GM12878 (cell line): ENCODE measurements around the gene CTXND1. TPM values are rescaled to one million over a fixed set of nuclear protein-coding genes. Genes with fewer than 3 reads are reported as not detected.

Source experiments
- ATAC-seq: fragments of 200-7000 bp; cut with Tn5 transposase; 3 replicates; pipeline ENCODE4 v1.9.1; 2020; ENCODE audit warnings: mild to moderate bottlenecking, moderate library complexity
- BruUV-seq: library from RNA; stranded (reverse); fragments of 400-500 nt; replicated peaks from 2 replicates; lab custom pipeline; 2021; lab: Mats Ljungman, UMichigan
- CTCF ChIA-PET: fragments of 300-600 bp; sonication (Branson Sonifier 250); formaldehyde crosslinking; extraction: SDS; loops from one replicate; lab custom pipeline; 2021; ENCODE audit warnings: inconsistent platforms; lab: Yijun Ruan, JAX
- POLR2A ChIA-PET: fragments of 350-600 bp; formaldehyde crosslinking; extraction: SDS; loops from one replicate; lab custom pipeline; 2021; ENCODE audit warnings: inconsistent platforms; lab: Charles Lee
- RAD21 ChIA-PET: fragments of 300-600 bp; sonication (Branson Sonifier 250); formaldehyde crosslinking; loops from one replicate; lab custom pipeline; 2023; ENCODE audit warnings: antibody characterized with exemption; ENCODE audit not compliant: unreplicated experiment; lab: Charles Lee
- SMC1A ChIA-PET: fragments of 300-600 bp; sonication (Branson Sonifier 250); formaldehyde crosslinking; loops from one replicate; lab custom pipeline; 2023; ENCODE audit not compliant: unreplicated experiment, uncharacterized antibody; lab: Charles Lee
- DNase-seq: peaks from one replicate; pipeline ENCODE4 v3.0.0-alpha.2; 2011; ENCODE audit warnings: low read depth, low spot score
- FAIRE-seq: peaks from 3 replicates; lab custom pipeline; 2011; peaks lifted over from hg19 to GRCh38; lab: Jason Lieb, UNC
- H2AFZ ChIP-seq: 2 replicates; pipeline ENCODE4 v1.6.0; 2011; ENCODE audit warnings: low read depth, low read length, control low read depth; ENCODE audit not compliant: control insufficient read depth
- H3K27ac ChIP-seq: 2 replicates; pipeline ENCODE4 v1.5.1; 2011; ENCODE audit warnings: control low read depth; ENCODE audit not compliant: control insufficient read depth, insufficient read depth
- H3K27me3 ChIP-seq, 2 experiments: replicated peaks in 1 of 2; 2 replicates each; pipeline versions ENCODE4 v1.6.0 to v1.6.1; 2011; ENCODE audit warnings: low read length in 1 of 2; ENCODE audit not compliant: control insufficient read depth in 2 of 2, insufficient read depth in 2 of 2
- H3K36me3 ChIP-seq, 2 experiments: 2 replicates each; pipeline ENCODE4 v1.5.1; 2011; ENCODE audit warnings: low read length in 1 of 2; ENCODE audit not compliant: control insufficient read depth in 2 of 2, insufficient read depth in 2 of 2
- H3K4me1 ChIP-seq: 2 replicates; pipeline ENCODE4 v1.6.1; 2011; ENCODE audit warnings: mild to moderate bottlenecking, low read length, moderate library complexity, mixed read lengths; ENCODE audit not compliant: control insufficient read depth, insufficient read depth
- H3K4me2 ChIP-seq: 2 replicates; pipeline ENCODE4 v1.6.0; 2011; ENCODE audit warnings: control low read depth; ENCODE audit not compliant: control insufficient read depth, insufficient read depth
- H3K4me3 ChIP-seq: fragments of 200-600 bp; sonication (generic); 2 replicates; pipeline ENCODE4 v1.5.1; 2016
- H3K79me2 ChIP-seq: 2 replicates; pipeline ENCODE4 v1.6.0; 2011; ENCODE audit warnings: low read length; ENCODE audit not compliant: control insufficient read depth, insufficient read depth
- H3K9ac ChIP-seq: 2 replicates; pipeline ENCODE4 v1.8.0; 2011; ENCODE audit warnings: low read length, control low read depth, mixed read lengths; ENCODE audit not compliant: control insufficient read depth, insufficient read depth
- H3K9me3 ChIP-seq: replicated peaks from 3 replicates; pipeline ENCODE4 v1.5.1; 2011; ENCODE audit warnings: mild to moderate bottlenecking, low read length; ENCODE audit not compliant: control insufficient read depth, insufficient read depth
- H4K20me1 ChIP-seq: 2 replicates; pipeline ENCODE4 v1.6.0; 2011; ENCODE audit not compliant: control insufficient read depth, insufficient read depth
- EP300 ChIP-seq, 2 experiments: fragments of 150-350 bp in 1 of 2; IDR thresholded peaks; 2 replicates each; pipeline ENCODE4 v1.6.1; 2011 to 2012; ENCODE audit warnings: low read depth in 2 of 2, low read length in 2 of 2, borderline replicate concordance in 1 of 2, improper control_type of control experiment in 1 of 2, inconsistent platforms in 1 of 2; ENCODE audit not compliant: control insufficient read depth in 1 of 2
- ESRRA ChIP-seq: IDR thresholded peaks from 2 replicates; pipeline ENCODE4 v1.6.1; 2012; ENCODE audit warnings: mild to moderate bottlenecking, low read length, improper control_type of control experiment
- ETV6 ChIP-seq, 2 experiments: fragments of 450-650 bp in 1 of 2; IDR thresholded peaks in 1 of 2; conservative IDR thresholded peaks in 1 of 2; 2 replicates each; pipeline ENCODE4 v1.6.1; 2014; ENCODE audit warnings: antibody characterized with exemption in 1 of 2, borderline replicate concordance in 1 of 2, low read depth in 1 of 2, mild to moderate bottlenecking in 1 of 2, moderate library complexity in 1 of 2
- NBN ChIP-seq: fragments of 450-650 bp; IDR thresholded peaks from 2 replicates; pipeline ENCODE4 v1.6.1; 2016
- NR2C1 ChIP-seq: fragments of 450-650 bp; IDR thresholded peaks from 2 replicates; pipeline ENCODE4 v1.6.1; 2017; ENCODE audit warnings: antibody characterized with exemption, mild to moderate bottlenecking, moderate library complexity
- NRF1 ChIP-seq: conservative IDR thresholded peaks from 2 replicates; pipeline ENCODE4 v1.6.1; 2011; ENCODE audit warnings: mild to moderate bottlenecking, low read depth, low read length, improper control_type of control experiment
- POLR2A ChIP-seq: IDR thresholded peaks from 2 replicates; pipeline ENCODE4 v1.6.1; 2011; ENCODE audit warnings: low read depth, mild to moderate bottlenecking, low read length
- POU2F2 ChIP-seq: IDR thresholded peaks from 3 replicates; pipeline ENCODE4 v1.6.1; 2011; ENCODE audit warnings: low read depth, mild to moderate bottlenecking, low read length, borderline replicate concordance
- RAD51 ChIP-seq: fragments of 450-650 bp; IDR thresholded peaks from 2 replicates; pipeline ENCODE4 v1.6.1; 2016; ENCODE audit warnings: moderate library complexity, mild to moderate bottlenecking, inconsistent platforms
- RCOR1 ChIP-seq: conservative IDR thresholded peaks from 2 replicates; pipeline ENCODE4 v1.6.1; 2012; ENCODE audit warnings: low read depth, low read length, improper control_type of control experiment
- RELA ChIP-seq: fragments of 450-650 bp; IDR thresholded peaks from 2 replicates; pipeline ENCODE4 v1.8.0; 2014; ENCODE audit warnings: borderline replicate concordance; ENCODE audit not compliant: partially characterized antibody
- SIX5 ChIP-seq: IDR thresholded peaks from 2 replicates; pipeline ENCODE4 v1.6.1; 2011; ENCODE audit warnings: mild to moderate bottlenecking, low read depth, low read length, moderate library complexity; ENCODE audit not compliant: severe bottlenecking
- SMAD5 ChIP-seq: IDR thresholded peaks from 2 replicates; pipeline ENCODE4 v1.6.1; 2016; ENCODE audit warnings: antibody characterized with exemption, low read depth
- TCF12 ChIP-seq: IDR thresholded peaks from 2 replicates; pipeline ENCODE4 v1.6.1; 2011; ENCODE audit warnings: low read depth, mild to moderate bottlenecking, low read length
- ZNF384 ChIP-seq: IDR thresholded peaks from 2 replicates; pipeline ENCODE4 v1.6.1; 2012; ENCODE audit warnings: low read depth, mild to moderate bottlenecking, low read length, improper control_type of control experiment, borderline replicate concordance
- WGBS: methylation state at CpG from one replicate; pipeline ENCODE4 v1.1.6; 2016; ENCODE audit warnings: low lambda C conversion rate; ENCODE audit not compliant: insufficient replicate concordance, insufficient coverage; ENCODE audit errors: missing lambda C conversion rate; 5-methylcytosine and 5-hydroxymethylcytosine counted together
- in situ Hi-C: fragments of 300-500 bp; cut with MboI; formaldehyde crosslinking; loops from 9 replicates; pipeline ENCODE4 v1.14.3; 2018; ENCODE audit warnings: mixed read lengths
- intact Hi-C: fragments of 100-400 bp; cut with micrococcal nuclease; formaldehyde crosslinking; loops from one replicate; pipeline ENCODE4 v1.14.2; 2022; ENCODE audit not compliant: unreplicated experiment
- polyA plus RNA-seq, 11 experiments: library from polyadenylated mRNA; depleted of rRNA in 4 of 11; unstranded in 6 of 11; stranded (reverse) in 5 of 11; fragments of >200 nt; fragmentation: Nextera tagmentation in 4 of 11; fragmentation: Illumina TruSeq in 1 of 11; extraction: Ambion mirVana in 4 of 11; extraction: Trizol in 1 of 11; gene quantifications; 1 replicate in 1 of 11; 2 replicates in 10 of 11; pipeline versions ENCODE4 v1.2.1 to v1.2.3, GENCODE V29; 2011 to 2016; ENCODE audit warnings: inconsistent platforms in 2 of 11, missing spikeins in 2 of 11, low read depth in 1 of 11
- total RNA-seq, 4 experiments: library from RNA; depleted of rRNA in 3 of 4; stranded (reverse); fragments of >200 nt in 3 of 4; fragmentation: Illumina TruSeq in 1 of 4; extraction: Trizol in 1 of 4; gene quantifications; 2 replicates each; pipeline versions ENCODE4 v1.2.1 to v1.2.3, GENCODE V29; 2013 to 2021
- TF ChIP-seq, protein P1 (sequence below): fragments of 450-650 bp; formaldehyde crosslinking; IDR thresholded peaks from 2 replicates; pipeline ENCODE4 v1.4.0; 2022; ENCODE audit warnings: mild to moderate bottlenecking, moderate library complexity
- TF ChIP-seq, protein P2 (sequence below): IDR thresholded peaks from 2 replicates; pipeline ENCODE4 v1.6.1; 2011; ENCODE audit warnings: borderline replicate concordance, low read depth, mild to moderate bottlenecking, moderate library complexity, low read length; ENCODE audit not compliant: insufficient read depth, poor library complexity, severe bottlenecking

CTXND1 gene
- total and polyA plus RNA-seq, 10 of the 15 experiments (the other 5 are each of a cell fraction or from before 2014, with no cell fraction given): under 0.01 to 0.03 (median 0.02) TPM; not detected in 7

DNA sequence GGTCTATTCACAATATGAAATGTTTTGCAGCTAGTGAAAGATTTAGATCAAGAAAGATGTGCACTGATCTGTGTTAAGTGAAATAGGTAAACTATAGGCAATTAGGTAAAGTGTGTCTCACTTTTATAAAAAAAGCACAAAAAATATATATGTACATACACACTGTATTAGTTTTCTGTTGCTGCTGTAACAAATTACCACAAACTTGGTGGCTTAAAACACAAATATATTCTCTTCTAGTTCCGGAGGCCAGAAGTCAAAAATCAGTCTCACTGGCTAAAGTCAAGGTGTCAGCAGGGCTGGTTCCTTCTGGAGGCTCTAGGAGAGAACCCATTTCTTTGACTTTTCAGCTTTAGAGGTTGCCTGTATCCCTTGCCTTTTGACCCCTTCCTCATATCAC, 88.1 kb downstream of the CTXND1 start:
- no peaks in the 10 kb centered on the region for H3K79me2 ChIP-seq
- H4K20me1 ChIP-seq: no peaks in the 10 kb centered on the region
- in situ Hi-C loops: no loop called here
- TF ChIP-seq, protein P1, sequence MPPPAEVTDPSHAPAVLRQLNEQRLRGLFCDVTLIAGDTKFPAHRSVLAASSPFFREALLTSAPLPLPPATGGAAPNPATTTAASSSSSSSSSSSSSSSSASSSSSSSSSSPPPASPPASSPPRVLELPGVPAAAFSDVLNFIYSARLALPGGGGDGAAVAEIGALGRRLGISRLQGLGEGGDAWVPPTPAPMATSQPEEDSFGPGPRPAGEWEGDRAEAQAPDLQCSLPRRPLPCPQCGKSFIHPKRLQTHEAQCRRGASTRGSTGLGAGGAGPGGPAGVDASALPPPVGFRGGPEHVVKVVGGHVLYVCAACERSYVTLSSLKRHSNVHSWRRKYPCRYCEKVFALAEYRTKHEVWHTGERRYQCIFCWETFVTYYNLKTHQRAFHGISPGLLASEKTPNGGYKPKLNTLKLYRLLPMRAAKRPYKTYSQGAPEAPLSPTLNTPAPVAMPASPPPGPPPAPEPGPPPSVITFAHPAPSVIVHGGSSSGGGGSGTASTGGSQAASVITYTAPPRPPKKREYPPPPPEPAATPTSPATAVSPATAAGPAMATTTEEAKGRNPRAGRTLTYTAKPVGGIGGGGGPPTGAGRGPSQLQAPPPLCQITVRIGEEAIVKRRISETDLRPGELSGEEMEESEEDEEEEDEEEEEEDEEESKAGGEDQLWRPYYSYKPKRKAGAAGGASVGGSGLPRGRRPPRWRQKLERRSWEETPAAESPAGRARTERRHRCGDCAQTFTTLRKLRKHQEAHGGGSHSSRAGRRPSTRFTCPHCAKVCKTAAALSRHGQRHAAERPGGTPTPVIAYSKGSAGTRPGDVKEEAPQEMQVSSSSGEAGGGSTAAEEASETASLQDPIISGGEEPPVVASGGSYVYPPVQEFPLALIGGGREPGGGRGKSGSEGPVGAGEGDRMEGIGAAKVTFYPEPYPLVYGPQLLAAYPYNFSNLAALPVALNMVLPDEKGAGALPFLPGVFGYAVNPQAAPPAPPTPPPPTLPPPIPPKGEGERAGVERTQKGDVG (CRISPR knock-in tag): no peak
- TF ChIP-seq, protein P2, sequence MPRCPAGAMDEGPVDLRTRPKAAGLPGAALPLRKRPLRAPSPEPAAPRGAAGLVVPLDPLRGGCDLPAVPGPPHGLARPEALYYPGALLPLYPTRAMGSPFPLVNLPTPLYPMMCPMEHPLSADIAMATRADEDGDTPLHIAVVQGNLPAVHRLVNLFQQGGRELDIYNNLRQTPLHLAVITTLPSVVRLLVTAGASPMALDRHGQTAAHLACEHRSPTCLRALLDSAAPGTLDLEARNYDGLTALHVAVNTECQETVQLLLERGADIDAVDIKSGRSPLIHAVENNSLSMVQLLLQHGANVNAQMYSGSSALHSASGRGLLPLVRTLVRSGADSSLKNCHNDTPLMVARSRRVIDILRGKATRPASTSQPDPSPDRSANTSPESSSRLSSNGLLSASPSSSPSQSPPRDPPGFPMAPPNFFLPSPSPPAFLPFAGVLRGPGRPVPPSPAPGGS: no peak
- TF ChIP-seq RAD51: no peak
- no peak for TF ChIP-seq RELA
- TF ChIP-seq NRF1: no peak
- no peak for TF ChIP-seq ESRRA
- TF ChIP-seq NBN: no peak
- no peak for TF ChIP-seq POLR2A
- no peak for TF ChIP-seq EP300 (IDR thresholded peaks at IDR 0.05; ENCODE audit: borderline replicate concordance in 1 of 2, control insufficient read depth in 1 of 2, low read depth in 2 of 2, low read length in 2 of 2)
- TF ChIP-seq NR2C1: no peak
- no peak for TF ChIP-seq ZNF384
- no peak for TF ChIP-seq SMAD5
- no peak for TF ChIP-seq TCF12
- no peak for TF ChIP-seq POU2F2
- TF ChIP-seq ETV6 (conservative IDR thresholded peaks at IDR 0.05 in 1 of 2, IDR thresholded peaks at IDR 0.05 in 1 of 2; ENCODE audit: borderline replicate concordance in 1 of 2, low read depth in 1 of 2): no peak
- TF ChIP-seq SIX5: no peak
- TF ChIP-seq RCOR1: no peak
- no peak overlapping the region for H3K27ac ChIP-seq
- DNase-seq (no peak), FAIRE-seq (no peak), ATAC-seq (no peak)
- POLR2A ChIA-PET: no interaction called here
- RAD21 ChIA-PET: no interaction called here
- peaks cover 19% of the 10 kb centered on the region for H3K4me1 ChIP-seq
- 100% methylated on average over 1 of the region's 1 CpG for WGBS
- SMC1A ChIA-PET: no interaction called here
- no peak overlapping the region for H3K4me3 ChIP-seq
- intact Hi-C loops: no loop called here
- CTCF ChIA-PET: interaction anchor here (1.8 kb wide), 1 partner anchor 103 kb away, joined by 5 read pairs; no protein-coding TSS in a partner anchor
- BruUV-seq: TSS peak; percentile 23
- H2AFZ ChIP-seq: no peak overlapping the region
- no peak overlapping the region for H3K9ac ChIP-seq
- H3K36me3 ChIP-seq: peaks cover 4 to 12% of the 10 kb centered on the region in 2 experiments
- no peak overlapping the region for H3K4me2 ChIP-seq
- no peaks in the 10 kb centered on the region for H3K27me3 ChIP-seq
- H3K9me3 ChIP-seq: no peaks in the 10 kb centered on the region
